ENCODE data around the gene AEBP2.

- TF ChIP-seq CTCF (IDR thresholded peaks at IDR 0.05 in 4 of 5, conservative IDR thresholded peaks at IDR 0.05 in 1 of 5): no peak
- no peak for TF ChIP-seq POLR2A (IDR thresholded peaks at IDR 0.05)
Measured at GRCh38 chr12:19431407-19432308, 7.6 kb upstream of the AEBP2 start.

All from gastrocnemius medialis (tissue), 4 donors.